NCI-H82 (cell line): ENCODE measurements around the gene OSBPL1A.

ENCODE experiments used
- DNase-seq: peaks from one replicate; lab custom pipeline; 2025; lab: John Stamatoyannopoulos, UW

OSBPL1A gene

DNA sequence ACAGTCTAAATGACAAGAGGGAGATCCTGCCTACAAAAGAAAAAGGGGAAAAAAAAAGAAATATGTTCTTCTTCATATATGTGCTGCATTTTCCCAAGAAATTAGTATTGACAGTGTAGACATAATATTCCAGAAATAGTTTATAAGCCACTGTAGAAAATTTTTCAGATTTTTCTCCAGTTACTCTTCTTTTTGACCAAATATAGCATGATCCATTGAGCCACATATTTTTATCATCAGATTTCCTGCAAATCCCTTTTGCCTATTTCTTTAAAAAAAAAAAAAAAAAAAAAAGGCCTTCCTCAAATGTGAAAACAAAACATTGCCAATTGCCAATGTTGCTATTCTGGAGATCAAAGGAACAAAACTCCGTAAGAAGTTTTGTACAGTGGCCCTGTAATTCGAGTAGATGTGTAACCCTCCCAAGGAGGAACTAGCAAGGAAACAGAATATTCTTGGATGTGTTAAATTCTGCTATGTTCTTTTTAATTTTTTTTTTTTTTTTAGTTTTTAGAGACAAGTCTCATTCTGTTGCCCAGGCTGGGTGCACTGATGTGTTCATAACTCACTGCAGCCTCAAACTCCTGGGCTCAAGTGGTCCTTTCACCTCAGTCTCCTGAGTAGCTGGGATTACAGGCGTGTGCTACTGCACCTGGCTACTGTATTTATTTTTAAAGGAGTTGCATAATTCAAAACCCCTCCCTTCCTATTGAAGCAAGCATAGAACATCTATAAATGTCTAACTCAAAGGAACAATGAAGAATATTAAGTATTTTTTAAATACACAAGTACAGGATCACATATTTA lies 271.3 kb downstream of the OSBPL1A start:
- DNase-seq = peak; percentile 51

DNA sequence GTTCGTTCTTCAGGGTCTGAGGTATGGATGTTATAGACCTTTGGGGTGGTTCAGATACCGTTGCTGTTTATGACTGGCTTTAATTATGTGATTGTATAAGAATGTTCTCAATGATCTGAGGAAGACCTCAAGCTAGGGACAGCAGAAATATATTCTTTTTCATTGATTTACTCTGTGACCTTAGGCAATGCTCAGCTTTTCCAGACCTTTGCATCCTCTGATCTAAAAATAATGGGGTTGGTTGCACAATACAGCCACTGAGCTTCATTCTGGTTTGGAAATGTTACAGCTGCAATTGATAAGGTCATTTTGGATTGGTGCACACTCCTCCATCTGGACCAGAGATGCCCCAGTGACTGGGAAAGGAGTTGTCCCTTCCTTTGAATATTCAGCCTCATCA lies 276.0 kb downstream of the OSBPL1A start:
- DNase-seq = no peak

DNA sequence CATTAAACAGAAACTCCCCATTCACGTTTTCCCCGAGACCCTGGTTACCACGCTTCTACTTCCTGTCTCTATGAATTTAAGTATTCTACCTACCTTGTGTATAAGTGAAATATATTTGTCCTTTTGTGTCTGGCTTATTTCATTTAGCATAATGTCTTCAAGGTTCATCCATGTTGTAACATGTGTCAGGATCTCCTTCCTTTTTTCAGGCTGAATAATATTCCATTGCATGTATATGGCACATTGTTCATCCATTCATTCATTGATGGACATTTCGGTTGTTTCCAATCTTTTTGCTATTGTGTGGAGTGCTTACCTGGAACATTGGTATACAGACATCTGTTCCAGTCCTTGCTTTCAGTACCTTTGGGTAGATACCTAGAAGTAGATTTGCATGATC lies 276.9 kb downstream of the OSBPL1A start:
- DNase-seq = no peak

DNA sequence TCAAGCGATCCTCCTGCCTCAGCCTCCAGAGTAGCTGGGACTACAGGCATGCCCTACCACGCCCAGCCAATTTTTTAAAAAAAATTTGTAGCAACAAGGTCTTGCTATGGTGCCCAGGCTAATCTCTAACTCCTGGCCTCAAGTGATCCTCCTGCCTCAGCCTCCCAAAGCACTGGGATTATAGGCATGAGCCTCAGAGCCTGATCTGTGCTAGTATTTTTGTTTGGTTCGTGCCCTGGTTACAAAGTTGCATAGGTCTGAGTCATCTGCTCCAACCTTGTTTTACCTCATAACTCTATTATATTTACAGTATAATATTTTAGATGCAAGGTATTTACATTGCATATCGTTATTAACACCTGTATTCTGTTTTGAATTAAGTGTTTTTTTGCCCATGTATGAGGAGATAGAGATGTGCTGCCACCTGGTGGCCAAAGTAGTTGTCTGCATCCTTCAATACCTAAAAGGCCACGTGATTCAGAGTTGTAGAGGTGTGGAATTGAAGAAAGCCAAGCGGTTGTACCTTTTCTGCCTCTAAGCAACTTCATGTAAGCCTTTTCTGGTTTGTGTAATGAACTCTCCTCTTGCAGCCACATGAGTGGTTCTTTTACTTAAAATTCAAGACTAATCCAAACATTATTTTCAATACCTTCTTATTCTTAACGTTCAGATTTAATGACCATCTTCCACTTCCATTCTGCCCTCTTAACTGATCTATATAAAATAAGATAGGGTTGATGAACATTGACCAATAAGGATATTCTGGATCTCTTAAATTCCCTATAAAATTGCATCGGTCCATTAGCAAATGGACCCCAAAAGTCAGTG lies 278.7 kb downstream of the OSBPL1A start:
- DNase-seq = peak; percentile 86

DNA sequence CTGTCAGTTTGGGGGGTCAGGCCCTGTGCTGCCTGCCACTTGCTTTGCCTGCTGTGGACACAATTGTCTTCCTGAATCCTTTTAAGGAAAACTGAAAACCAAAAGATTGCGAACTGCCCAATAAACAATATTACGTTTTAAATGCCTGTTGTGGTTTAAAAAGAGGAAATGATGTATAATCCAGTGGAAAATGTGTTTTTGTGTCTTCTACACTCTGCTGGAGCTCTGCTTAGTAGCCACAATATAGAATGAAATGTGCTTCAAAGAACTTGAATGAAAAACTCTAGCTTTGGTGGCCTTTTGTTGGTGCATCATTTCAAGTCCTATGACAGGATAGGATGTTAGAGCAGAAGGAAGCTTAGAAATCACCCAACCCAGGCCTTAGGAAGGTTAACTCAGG lies 282.0 kb downstream of the OSBPL1A start:
- DNase-seq = no peak

DNA sequence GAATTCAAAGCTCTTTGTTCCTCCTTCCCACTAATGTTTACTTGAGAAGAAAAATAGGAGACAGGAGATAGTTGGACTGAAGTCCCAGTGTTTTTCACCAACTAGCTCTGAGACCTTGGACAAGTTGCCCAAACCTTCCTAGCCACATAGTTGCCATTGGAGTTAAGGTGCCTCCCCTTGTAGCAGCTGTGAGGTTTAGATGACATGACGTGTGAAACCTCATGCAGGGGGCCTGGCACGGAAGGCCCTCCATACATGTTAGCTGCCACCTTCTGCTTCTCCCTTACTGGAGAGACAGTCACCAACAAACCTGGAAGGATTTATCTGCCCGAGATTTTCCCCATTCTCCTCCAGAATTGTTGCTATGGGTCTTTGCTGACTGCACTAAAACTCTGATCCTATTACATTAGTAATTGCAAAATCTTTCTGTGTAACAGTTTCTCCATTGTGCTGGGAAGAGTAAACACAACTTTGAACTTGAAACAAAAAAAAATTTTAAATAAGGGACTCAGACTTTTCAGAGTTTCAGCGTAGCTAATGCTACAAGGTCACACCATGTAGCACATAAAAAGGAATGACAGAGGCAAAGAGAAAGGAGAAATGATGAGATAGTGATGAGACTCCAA lies 282.6 kb downstream of the OSBPL1A start:
- no peak for DNase-seq

DNA sequence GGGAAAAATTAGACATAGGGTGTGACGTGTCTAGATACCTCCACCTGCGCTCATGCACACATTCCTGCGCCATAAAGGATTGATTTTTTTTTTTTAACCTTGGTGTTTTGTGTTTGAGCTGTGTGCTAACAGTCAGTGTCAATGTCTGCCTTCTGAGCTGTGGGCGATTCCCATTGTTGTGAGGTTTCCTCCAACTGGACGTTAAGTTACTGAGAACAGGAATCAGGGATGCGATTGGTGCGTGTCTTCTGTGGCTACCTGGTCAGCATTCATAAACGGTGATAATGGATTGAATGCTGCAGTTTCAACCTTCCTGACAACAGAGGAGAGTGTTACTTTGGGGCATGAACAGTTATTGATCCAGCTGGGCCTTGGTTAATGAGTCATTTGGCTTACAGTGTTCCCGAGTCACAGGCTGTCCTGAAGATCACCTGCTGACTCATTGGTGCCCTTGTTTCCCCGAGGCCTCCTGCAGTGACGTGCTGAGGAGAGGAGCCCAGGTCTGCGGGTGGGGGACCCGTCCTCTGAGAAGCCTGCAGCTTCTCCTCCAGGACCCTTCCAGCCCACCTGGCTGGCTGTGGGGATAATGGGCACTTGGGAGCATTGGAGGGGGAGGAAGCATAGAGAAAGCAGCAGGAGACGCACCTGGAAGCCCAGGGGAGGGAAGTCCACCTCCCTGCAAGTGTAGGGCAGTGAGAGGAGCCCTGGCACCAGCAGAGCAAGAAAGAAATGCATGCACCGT lies 284.6 kb downstream of the OSBPL1A start:
- DNase-seq = no peak

DNA sequence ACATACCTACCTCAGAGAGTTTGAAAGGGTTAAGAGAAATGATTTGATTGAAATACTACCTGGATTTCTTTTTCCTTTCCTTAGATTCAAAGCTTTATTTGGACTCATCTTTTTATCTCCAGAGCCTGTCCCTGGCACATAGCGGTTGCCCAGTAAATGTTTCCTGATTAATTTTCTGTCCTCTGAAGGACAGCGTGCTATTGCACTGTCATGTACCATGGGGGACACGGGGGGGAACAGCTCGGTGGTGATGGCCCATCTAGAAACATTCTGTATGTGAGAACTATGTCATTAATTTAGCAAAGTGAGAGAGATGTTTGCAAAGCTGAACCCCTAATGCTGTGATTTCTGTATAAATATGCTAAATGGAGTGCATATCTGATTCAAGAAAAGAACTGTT lies 285.2 kb downstream of the OSBPL1A start:
- no peak for DNase-seq
